Lower leg skin (tissue), 4 donors: ENCODE measurements around the gene UPK3A. TPM values are rescaled to one million over a fixed set of nuclear protein-coding genes. Genes with fewer than 3 reads are reported as not detected.

Experiments used
- DNase-seq, 2 donors: peaks; one replicate each; pipeline ENCODE4 v3.0.0-alpha.2; 2019; ENCODE audit warnings: low spot score in 2 of 2
- H3K4me3 ChIP-seq: fragments of 200-600 bp; sonication (generic); 2 replicates; pipeline ENCODE4 v1.5.1; 2017; ENCODE audit warnings: mild to moderate bottlenecking, low read depth; ENCODE audit not compliant: poor library complexity, severe bottlenecking
- POLR2A ChIP-seq, 2 donors: fragments of 450-650 bp; IDR thresholded peaks; one replicate each; pipeline ENCODE4 v1.6.1; 2016 to 2017; ENCODE audit warnings: antibody characterized with exemption in 2 of 2, mild to moderate bottlenecking in 1 of 2, moderate library complexity in 1 of 2
- WGBS, 2 donors: methylation state at CpG; one replicate each; pipeline ENCODE4 v1.1.5; 2018; 5-methylcytosine and 5-hydroxymethylcytosine counted together
- intact Hi-C: fragments of 100-400 bp; cut with DNase I; formaldehyde crosslinking; loops from one replicate; pipeline ENCODE4 v1.15.0; 2023; ENCODE audit warnings: low total_unique reads
- total RNA-seq, 4 donors: library from RNA; depleted of rRNA; stranded (reverse); fragments of >200 nt; gene quantifications; one replicate each; pipeline ENCODE4 v1.1.0, GENCODE V29; 2016
- TF ChIP-seq, protein P1 (sequence below), 3 donors: fragments of 450-650 bp; IDR thresholded peaks; one replicate each; pipeline ENCODE4 v1.5.1; 2016; ENCODE audit warnings: antibody characterized with exemption in 3 of 3, mild to moderate bottlenecking in 3 of 3, moderate library complexity in 2 of 3

The UPK3A gene
- total RNA-seq, 4 donors from 2014 or later: 0.49 TPM; not detected in 3

DNA sequence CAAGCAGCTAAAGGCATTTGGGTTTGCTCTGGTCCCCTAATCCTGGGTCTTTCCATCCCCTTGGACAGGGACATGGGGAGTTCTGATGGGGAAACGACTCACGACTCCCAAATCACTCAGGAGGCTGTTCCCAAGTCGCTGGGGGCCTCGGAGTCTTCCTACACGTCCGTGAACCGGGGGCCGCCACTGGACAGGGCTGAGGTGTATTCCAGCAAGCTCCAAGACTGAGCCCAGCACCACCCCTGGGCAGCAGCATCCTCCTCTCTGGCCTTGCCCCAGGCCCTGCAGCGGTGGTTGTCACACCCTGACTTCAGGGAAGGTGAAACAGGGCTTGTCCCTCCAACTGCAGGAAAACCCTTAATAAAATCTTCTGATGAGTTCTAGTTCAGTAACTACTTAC lies 10.7 kb downstream of the UPK3A start:
- no peak for DNase-seq
- intact Hi-C loops: no loop called here
- WGBS, 2 donors: 74 to 88% methylated on average over 9 of the region's 9 CpGs

DNA sequence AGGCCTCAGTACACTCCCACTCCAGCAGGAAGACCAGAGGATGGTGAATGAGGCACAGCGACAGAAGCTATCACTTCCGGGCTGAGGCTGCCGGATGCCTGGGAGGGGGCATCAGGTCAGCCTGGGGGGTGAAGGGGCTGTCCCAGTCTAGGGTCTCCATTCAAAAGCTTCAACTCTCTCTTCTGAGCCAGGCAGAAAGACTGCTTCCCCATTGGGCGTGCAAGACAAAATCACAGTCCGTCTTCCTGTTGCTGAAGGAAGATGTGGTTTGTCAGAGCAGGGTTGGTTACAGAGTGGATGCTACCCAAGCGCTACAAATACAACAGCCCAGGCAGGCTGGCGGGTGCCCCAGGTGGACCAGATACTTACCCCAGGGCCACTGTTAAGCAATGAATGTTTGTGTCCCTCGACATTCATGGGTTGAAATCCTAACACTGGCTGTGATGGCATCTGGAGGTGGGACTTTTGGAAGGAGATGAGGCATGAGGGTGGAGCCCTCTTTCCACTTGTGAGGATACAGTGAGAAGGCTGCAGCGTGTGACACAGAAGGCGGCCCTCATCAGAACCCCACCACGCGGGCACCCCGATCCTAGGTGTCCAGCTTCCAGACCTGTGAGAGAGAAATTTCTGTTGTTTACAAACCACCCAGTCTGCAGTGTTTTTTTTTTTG lies 12.0 kb downstream of the UPK3A start:
- no peak overlapping the region for H3K4me3 ChIP-seq
- no peak for DNase-seq
- 79 to 81% methylated on average over 11 to 13 of the region's 13 CpGs for WGBS, 2 donors
- intact Hi-C loops: no loop called here
- TF ChIP-seq, protein P1, sequence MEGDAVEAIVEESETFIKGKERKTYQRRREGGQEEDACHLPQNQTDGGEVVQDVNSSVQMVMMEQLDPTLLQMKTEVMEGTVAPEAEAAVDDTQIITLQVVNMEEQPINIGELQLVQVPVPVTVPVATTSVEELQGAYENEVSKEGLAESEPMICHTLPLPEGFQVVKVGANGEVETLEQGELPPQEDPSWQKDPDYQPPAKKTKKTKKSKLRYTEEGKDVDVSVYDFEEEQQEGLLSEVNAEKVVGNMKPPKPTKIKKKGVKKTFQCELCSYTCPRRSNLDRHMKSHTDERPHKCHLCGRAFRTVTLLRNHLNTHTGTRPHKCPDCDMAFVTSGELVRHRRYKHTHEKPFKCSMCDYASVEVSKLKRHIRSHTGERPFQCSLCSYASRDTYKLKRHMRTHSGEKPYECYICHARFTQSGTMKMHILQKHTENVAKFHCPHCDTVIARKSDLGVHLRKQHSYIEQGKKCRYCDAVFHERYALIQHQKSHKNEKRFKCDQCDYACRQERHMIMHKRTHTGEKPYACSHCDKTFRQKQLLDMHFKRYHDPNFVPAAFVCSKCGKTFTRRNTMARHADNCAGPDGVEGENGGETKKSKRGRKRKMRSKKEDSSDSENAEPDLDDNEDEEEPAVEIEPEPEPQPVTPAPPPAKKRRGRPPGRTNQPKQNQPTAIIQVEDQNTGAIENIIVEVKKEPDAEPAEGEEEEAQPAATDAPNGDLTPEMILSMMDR (IDR thresholded peaks at IDR 0.05): no peak
- no peak for TF ChIP-seq POLR2A (IDR thresholded peaks at IDR 0.05)

More for the DNA sequence above, 10.7 kb downstream of the UPK3A start:
- TF ChIP-seq, protein P1 (IDR thresholded peaks at IDR 0.05): no peak
- TF ChIP-seq POLR2A (IDR thresholded peaks at IDR 0.05): no peak
- no peak overlapping the region for H3K4me3 ChIP-seq

DNA sequence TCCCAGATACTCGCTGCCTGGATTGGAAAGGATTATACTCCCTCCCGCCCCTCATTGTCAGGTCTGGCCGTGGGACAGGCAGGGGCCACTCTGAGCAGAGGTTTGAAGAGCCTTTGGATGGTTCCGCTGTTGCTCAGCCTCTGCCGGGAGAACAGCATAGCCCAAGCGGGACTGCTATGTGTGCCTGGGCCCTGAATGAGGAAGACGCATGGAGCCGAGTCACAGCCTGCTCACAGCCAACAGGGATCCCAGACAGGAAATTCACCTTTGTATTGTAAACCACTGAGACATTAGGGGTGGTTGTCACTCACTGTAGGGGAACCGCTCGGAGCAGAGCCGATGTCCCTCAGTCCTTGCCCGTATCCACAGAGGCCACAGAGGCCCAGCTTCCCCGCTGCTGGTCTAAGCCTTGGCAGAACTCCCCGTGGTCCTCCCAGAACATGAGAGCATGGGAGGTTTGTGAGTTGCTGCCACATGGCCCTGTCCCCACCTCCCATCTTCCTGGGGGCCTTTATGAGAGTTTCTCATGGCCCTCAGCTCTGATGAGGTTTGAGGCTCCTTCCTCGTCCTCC lies 14.3 kb downstream of the UPK3A start:
- TF ChIP-seq, protein P1 (IDR thresholded peaks at IDR 0.05): no peak
- no peak for TF ChIP-seq POLR2A (IDR thresholded peaks at IDR 0.05)
- intact Hi-C loops: no loop called here
- H3K4me3 ChIP-seq: no peak overlapping the region
- WGBS, 2 donors: 75 to 82% methylated on average over 15 of the region's 15 CpGs
- no peak for DNase-seq

DNA sequence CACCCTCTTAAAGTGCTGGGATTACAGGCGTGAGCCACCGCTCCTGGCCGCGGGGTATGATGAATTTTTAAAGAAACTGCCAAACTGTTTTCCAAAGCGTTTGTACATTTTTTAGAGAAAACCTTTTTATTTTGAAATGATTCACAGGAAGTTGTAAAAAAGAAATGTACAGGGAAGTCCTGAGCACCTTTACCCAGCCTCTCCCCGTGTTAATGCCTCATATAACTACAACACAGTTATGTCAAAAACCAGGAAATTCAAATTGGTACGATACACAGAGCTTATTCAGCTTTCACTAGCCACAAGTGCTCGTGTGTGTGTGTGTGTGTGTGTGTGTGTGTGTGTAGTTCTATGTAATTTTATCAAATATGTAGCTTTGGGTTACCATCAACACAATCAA lies 18.0 kb downstream of the UPK3A start:
- intact Hi-C loops: no loop called here
- TF ChIP-seq, protein P1 (IDR thresholded peaks at IDR 0.05): no peak
- TF ChIP-seq POLR2A (IDR thresholded peaks at IDR 0.05): no peak
- no peak overlapping the region for H3K4me3 ChIP-seq
- DNase-seq: no peak
- 66 to 72% methylated on average over 8 of the region's 8 CpGs for WGBS, 2 donors

DNA sequence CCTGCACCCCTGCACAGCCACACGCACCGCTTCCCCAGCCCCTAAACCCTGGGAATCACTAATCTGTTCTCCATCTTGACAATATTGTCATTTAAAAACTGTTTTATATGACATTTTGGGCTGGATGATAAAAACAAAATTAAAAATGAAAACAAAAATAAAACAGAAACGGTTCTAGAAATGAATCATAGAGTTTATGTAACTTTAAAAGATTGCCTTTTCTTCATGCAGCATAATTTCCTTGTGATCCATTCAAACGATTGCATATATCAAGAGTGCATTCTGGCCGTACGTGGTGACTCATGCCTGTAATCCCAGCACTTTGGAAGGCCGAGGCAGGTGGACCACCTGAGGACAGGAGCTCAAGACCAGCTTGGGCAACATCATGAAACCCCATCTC lies 18.4 kb downstream of the UPK3A start:
- no peak overlapping the region for H3K4me3 ChIP-seq
- WGBS, 2 donors: 74 to 76% methylated on average over 7 of the region's 7 CpGs
- no peak for DNase-seq
- intact Hi-C loops: no loop called here
- no peak for TF ChIP-seq POLR2A (IDR thresholded peaks at IDR 0.05)
- TF ChIP-seq, protein P1 (IDR thresholded peaks at IDR 0.05): no peak
